ENCODE results near the gene ZNF232.
"Not testable (repeated sequence)": the region's sequence is repeated elsewhere in the genome, so short reads cannot be mapped to it uniquely, and the experiment has no call there.

ZNF232 gene

GRCh38 chr17:5111402-5112204, at the start of gene ZNF232:
ZNF232 (minus strand) TSS chr17:5111878; CDS start chr17:5111822, 56 bp downstream.
- peak; percentile 83 for DNase-seq

- not testable (repeated sequence) for DNase-seq
Observed at GRCh38 chr17:5160702-5161101, 49.0 kb upstream of the ZNF232 start.

GRCh38 chr17:5146122-5146521, 34.4 kb upstream of the ZNF232 start:
- DNase-seq, result not testable (repeated sequence)

GRCh38 chr17:5142877-5143276, 31.2 kb upstream of the ZNF232 start:
- not testable (repeated sequence) for DNase-seq

GRCh38 chr17:5139458-5139732, 27.7 kb upstream of the ZNF232 start:
- no peak for DNase-seq

GRCh38 chr17:5138616-5139457, 27.2 kb upstream of the ZNF232 start:
- DNase-seq, result no peak

- not testable (repeated sequence) for DNase-seq
Observed at GRCh38 chr17:5138198-5138544, 26.5 kb upstream of the ZNF232 start.

- not testable (repeated sequence) for DNase-seq
Observed at GRCh38 chr17:5137511-5138197, 26.0 kb upstream of the ZNF232 start.

GRCh38 chr17:5136580-5137412, 25.1 kb upstream of the ZNF232 start:
- not testable (repeated sequence) for DNase-seq

- DNase-seq, result no peak
Observed at GRCh38 chr17:5135726-5136579, 24.3 kb upstream of the ZNF232 start.

GRCh38 chr17:5135131-5135712, 23.5 kb upstream of the ZNF232 start:
- DNase-seq, result not testable (repeated sequence)

GRCh38 chr17:5134571-5134970, 22.9 kb upstream of the ZNF232 start:
- not testable (repeated sequence) for DNase-seq

- DNase-seq, result not testable (repeated sequence)
Observed at GRCh38 chr17:5133961-5134360, 22.3 kb upstream of the ZNF232 start.

GRCh38 chr17:5133311-5133710, 21.6 kb upstream of the ZNF232 start:
- DNase-seq, result no peak

- DNase-seq, result not testable (repeated sequence)
Observed at GRCh38 chr17:5132503-5133225, 21.0 kb upstream of the ZNF232 start.

- not testable (repeated sequence) for DNase-seq
Observed at GRCh38 chr17:5131799-5132502, 20.3 kb upstream of the ZNF232 start.

GRCh38 chr17:5131146-5131715, 19.6 kb upstream of the ZNF232 start:
- DNase-seq, result no peak

- DNase-seq, result not testable (repeated sequence)
Observed at GRCh38 chr17:5130687-5131086, 19.0 kb upstream of the ZNF232 start.

GRCh38 chr17:5130261-5130660, 18.6 kb upstream of the ZNF232 start:
- not testable (repeated sequence) for DNase-seq
